GM19240 (cell line): Measurements from ENCODE around the gene CYB561.

Source experiments
- DNase-seq: peaks from one replicate; pipeline ENCODE4 v3.0.0; 2011; ENCODE audit warnings: low spot score; ENCODE audit not compliant: insufficient read length

Gene CYB561

GRCh38 chr17:63435681-63436522 is 10.2 kb downstream of the CYB561 start:
- DNase-seq = no peak

DNA sequence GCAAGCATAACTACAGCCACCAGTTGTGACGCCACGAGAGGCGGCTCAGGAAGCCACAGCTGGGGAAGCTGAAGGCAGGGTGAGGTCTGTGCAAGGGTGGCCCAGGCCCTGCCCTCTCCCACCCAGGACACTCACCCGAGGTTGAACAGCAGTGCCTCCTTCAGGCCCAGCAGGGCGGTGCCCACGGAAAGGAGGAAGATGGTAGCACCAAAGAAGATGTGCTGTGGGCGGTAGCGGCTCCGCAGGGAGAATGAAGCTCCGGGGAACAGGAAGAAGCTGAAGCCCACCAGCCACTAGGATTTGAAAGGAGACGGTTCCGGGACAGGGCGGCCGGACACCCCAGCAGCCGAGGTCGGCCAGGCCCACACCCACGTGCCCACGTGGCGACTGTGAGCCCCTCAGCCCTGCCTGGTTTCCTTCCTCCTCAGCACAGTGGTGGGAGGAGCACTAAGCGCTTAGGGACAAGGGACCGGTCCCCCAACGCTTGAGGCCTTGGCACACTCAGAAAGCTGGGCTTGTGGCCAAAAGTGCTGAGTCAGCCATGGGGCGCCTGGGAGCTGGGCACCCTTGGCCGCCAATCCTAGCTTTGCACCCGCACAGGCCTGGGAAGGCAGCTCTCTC is 11.0 kb downstream of the CYB561 start:
- DNase-seq = no peak

DNA sequence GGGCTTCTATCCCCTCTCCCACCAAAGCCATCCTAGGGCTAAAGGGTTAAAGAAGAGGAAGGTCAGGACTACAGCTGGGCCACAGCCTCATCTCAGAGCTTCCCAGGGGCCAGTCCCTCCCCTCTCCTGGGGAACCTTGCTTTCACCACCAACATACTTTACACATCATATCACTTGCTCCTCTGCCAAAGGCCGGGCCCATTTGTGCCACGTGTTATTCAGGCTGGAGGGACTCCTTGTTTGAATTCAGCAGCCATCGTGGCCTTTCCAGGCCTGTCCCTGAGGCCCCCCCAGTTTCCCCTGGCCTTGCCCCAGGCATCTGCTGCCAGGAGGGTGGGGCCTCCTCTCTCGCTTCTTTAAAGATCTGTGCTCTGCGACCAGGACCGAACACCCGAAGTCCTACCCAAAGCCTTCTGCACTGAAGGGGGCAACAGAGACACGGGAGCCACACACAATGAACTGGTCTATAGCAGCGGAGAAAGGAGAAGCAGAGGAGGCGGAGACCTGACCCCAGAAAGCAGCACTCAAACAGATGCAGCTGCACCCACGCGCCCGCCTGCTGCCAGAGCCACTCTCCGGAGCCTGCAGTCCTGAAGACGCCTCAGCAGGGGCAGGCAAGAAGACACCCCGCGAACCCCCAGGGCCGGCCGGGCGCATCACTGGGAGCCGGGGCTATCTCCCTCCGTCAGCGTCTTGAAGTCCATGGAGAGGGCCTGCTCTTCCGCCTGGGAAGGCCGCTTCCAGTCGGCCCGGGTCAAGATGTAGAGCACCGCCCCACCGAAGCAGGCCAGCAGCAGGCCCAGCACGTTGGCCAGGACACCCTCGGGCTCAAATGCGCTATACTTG is 12.1 kb downstream of the CYB561 start:
- DNase-seq = no peak

DNA sequence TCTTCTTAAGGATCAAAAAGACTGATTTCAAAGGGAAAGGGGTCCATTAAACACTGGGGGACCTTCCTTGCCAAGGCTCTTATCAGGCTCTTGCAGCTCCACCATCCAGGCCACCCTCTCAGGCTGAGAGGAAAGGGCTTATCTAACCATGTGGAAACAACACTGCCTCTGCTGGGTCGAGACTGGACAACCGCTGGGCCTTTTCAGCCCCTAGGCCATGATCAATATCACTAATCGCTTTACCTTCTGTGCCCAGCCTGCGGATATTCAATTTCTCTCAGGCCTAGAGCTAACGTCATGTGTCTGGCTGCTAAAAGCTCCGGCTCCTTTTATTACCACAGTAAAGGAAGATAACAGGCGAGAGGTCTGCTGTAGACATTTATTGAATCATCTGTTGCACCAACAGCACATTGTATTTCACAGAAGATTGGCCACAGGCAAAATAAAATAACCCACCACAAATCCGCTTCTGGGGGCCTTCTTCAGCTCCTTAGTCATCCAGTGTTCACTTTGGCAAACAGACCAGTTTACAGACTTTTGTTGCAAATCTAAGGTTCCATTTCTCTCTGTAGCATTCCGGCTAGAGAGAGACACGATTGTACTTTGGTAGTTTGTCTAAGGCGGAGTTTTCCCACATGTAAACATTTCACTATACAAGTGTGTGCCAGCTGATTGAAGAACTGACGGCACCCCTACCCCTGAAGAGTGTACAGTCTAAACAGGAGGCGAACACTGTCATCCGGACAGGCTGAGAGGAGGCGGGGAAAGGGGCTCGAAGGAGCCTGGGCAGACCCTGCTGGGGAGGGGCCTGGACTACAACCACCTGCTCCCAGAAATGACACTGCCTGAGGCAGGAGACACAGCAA is 13.9 kb downstream of the CYB561 start:
- no peak for DNase-seq

- no peak for DNase-seq
These were observed 14.5 kb downstream of the CYB561 start for GRCh38 chr17:63431618-63431938.

GRCh38 chr17:63430223-63430622 is 15.9 kb downstream of the CYB561 start:
- no peak for DNase-seq

- DNase-seq = no peak
These were observed 16.3 kb downstream of the CYB561 start for GRCh38 chr17:63429766-63430165.

DNA sequence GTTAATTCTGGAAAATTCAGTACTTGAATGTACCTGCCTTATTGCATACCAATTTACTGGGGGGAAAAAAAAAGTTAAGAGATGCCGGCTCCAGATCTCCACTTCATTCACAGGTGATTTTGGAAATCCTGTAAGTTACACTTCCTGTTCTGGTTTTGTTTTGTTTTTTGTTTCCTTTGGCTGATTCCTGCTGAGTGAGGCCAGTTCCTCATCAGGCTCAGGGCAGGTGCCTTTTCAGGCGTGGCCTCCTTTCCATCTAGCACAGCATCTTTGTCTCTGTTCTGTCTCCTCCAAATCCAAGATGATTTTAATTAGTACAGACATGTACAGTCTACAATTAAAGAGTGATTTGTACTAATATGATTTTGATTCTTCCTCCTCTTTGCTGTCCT is 19.2 kb downstream of the CYB561 start:
- no peak for DNase-seq

DNA sequence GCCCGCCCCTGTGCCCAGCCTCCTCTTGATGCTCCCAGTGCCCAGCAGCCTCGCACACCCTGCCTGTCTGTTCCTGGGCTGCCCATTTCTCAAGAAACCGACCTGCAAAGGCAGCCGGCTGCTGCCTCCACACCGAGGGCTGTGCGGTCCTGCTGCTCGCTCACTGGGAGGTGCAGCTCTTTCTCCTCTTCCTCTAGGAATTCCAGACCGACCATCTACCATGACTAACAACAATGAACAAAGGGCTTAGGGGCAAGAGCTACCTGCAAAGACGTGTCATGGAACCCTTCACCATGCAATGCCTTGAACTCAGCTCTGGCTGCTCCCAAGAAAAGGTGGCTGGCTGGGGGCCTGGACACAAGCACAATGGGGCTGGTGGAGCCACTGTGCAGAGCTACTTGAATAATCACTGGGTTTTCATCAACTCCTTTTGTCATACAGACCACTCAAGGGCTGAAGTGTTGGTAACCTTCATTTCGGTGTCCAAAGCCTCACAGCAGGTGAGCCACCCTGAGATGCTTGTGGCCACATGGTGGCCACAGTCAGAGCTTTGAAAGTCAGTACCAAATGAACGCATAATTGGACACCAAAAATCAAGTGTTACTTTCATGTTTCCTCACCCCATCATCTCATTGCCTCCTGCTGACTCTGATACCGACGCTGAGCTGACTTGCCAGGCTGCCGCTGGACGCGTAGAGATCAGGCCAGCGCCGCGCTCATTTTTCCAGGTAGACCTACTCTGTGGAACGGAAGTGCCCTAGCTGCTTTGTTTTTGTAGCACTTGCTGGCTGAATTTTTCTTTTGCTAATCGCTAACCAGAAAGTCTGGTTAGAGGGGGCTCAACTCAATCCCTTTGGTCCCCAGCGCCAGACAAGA is 19.8 kb downstream of the CYB561 start:
- no peak for DNase-seq

- DNase-seq = peak; percentile 80
These were observed 20.6 kb downstream of the CYB561 start for GRCh38 chr17:63425483-63425882.

DNA sequence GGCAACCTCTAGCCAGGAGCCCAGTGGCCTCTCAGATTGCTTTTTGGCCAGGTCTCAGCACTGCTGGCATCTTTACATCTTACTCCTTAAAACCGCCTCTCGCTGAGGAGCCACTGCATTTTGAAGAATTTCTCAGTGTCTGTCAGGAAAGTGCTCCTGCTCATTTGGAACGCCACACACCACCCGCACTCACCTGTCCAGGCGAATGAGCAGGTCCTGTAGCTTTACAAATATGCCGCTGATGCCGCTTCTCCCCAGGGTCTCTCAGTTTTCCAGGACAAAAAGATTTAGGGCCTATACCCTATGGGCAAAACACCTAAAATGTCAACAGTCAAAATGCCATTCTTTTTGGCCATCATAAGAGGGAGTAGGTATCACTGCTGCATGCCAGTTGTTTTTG is 22.1 kb downstream of the CYB561 start:
- DNase-seq = no peak

- DNase-seq = no peak
These were observed 22.7 kb downstream of the CYB561 start for GRCh38 chr17:63423251-63423950.

- DNase-seq = no peak
These were observed 24.1 kb downstream of the CYB561 start for GRCh38 chr17:63421681-63422645.

- DNase-seq = no peak
These were observed 25.0 kb downstream of the CYB561 start for GRCh38 chr17:63420868-63421680.

DNA sequence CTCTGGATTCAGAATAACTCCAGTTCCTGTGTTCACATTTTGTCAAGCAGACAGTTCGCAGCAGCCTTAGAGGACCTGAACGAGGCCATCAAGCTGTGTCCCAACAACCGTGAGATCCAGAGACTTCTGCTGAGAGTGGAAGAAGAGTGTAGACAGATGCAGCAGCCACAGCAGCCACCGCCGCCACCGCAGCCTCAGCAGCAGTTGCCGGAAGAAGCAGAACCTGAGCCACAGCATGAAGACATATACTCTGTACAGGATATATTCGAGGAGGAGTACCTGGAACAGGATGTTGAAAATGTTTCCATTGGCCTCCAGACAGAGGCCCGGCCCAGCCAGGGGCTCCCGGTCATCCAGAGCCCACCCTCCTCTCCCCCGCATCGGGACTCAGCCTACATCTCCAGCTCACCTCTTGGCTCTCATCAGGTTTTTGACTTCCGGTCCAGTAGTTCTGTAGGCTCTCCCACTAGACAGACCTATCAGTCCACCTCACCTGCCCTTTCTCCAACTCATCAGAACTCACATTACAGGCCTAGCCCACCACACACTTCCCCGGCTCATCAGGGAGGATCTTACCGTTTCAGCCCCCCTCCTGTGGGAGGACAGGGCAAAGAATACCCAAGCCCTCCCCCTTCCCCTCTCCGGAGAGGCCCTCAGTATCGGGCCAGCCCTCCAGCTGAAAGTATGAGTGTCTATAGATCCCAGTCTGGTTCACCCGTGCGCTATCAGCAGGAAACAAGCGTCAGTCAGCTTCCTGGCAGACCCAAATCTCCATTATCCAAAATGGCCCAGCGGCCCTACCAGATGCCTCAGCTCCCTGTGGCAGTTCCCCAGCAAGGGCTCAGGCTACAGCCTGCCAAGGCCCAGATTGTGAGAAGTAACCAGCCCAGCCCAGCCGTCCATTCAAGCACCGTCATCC is 25.9 kb downstream of the CYB561 start:
- DNase-seq = no peak

GRCh38 chr17:63419398-63419797 is 26.7 kb downstream of the CYB561 start:
- no peak for DNase-seq

- no peak for DNase-seq
These were observed 27.6 kb downstream of the CYB561 start for GRCh38 chr17:63418540-63418939.
